Osteoblast (primary cell): Measurements from ENCODE around the gene SEPTIN5. TPM values are rescaled to one million over a fixed set of nuclear protein-coding genes. Genes with fewer than 3 reads are reported as not detected.
A peak's percentile ranks its signal among the peaks of the same experiment; 100 is the strongest.

ENCODE experiments used
- DNase-seq: peaks from one replicate; pipeline ENCODE4 v3.0.0; 2011; ENCODE audit warnings: low spot score, mixed read lengths; ENCODE audit not compliant: insufficient read length; ENCODE audit errors: missing footprints
- H2AFZ ChIP-seq: 2 replicates; pipeline ENCODE4 v1.6.0; 2011; ENCODE audit warnings: mild to moderate bottlenecking, low read length
- H3K27ac ChIP-seq: 2 replicates; pipeline ENCODE4 v1.5.1; 2011; ENCODE audit warnings: mild to moderate bottlenecking, low read depth, low read length, moderate library complexity
- H3K27me3 ChIP-seq: 2 replicates; pipeline ENCODE4 v1.6.0; 2012; ENCODE audit warnings: mild to moderate bottlenecking, control low read depth, inconsistent platforms, low read length, moderate library complexity; ENCODE audit not compliant: insufficient read depth
- H3K36me3 ChIP-seq: 2 replicates; pipeline ENCODE4 v1.5.1; 2011; ENCODE audit warnings: mild to moderate bottlenecking, low read length, control low read depth, moderate library complexity; ENCODE audit not compliant: insufficient read depth
- H3K4me1 ChIP-seq: 2 replicates; pipeline ENCODE4 v1.5.1; 2011; ENCODE audit warnings: mild to moderate bottlenecking, low read length, control low read depth, moderate library complexity; ENCODE audit not compliant: insufficient read depth
- H3K4me2 ChIP-seq: 2 replicates; pipeline ENCODE4 v1.6.0; 2011; ENCODE audit warnings: mild to moderate bottlenecking, low read length; ENCODE audit not compliant: insufficient read depth
- H3K4me3 ChIP-seq: fragments of 200-600 bp; sonication (generic); 3 replicates; pipeline ENCODE4 v1.5.1; 2012; ENCODE audit warnings: mild to moderate bottlenecking, low read length, inconsistent platforms; ENCODE audit not compliant: insufficient read depth
- H3K79me2 ChIP-seq: 2 replicates; pipeline ENCODE4 v1.6.0; 2012; ENCODE audit warnings: mild to moderate bottlenecking, low read length, control low read depth, inconsistent platforms; ENCODE audit not compliant: insufficient read depth
- H3K9me3 ChIP-seq: 2 replicates; pipeline ENCODE4 v1.5.1; 2011; ENCODE audit warnings: low read depth, low read length, control low read depth
- H4K20me1 ChIP-seq: 2 replicates; pipeline ENCODE4 v1.6.0; 2012; ENCODE audit warnings: mild to moderate bottlenecking, low read length, control low read depth; ENCODE audit not compliant: insufficient read depth
- total RNA-seq: library from RNA; depleted of rRNA; stranded (reverse); fragments of >200 nt; gene quantifications from 2 replicates; pipeline ENCODE4 v1.2.3, GENCODE V29; 2012
- TF ChIP-seq, protein P1 (sequence below): IDR thresholded peaks from 2 replicates; pipeline ENCODE4 v1.5.1; 2011; ENCODE audit warnings: mild to moderate bottlenecking, low read depth, low read length, moderate library complexity; ENCODE audit errors: extremely low read depth

Gene SEPTIN5
- total RNA-seq, 1 donor, result 14.5 TPM

DNA sequence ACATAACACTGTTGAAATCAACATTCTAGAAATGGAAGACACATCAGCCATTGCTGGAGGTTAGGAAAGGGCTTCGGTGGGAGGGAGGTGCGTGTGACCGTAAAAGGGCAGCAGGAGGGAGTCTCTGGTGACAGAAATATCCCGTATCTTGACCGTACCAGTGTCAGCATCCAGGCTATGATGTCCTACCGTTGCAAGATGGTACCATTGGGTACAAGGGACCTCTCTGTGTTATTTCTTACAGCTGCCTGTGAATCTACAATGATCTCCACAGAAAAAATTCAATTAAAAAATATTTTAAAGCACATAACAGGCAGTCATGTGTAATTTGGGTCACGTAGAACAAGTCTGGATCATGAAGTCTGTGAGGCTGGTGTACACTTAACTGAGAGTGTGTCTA lies 27.4 kb upstream of the SEPTIN5 start:
- no peaks in the 10 kb centered on the region for H3K36me3 ChIP-seq
- peaks cover 37% of the 10 kb centered on the region for H3K27me3 ChIP-seq
- peaks cover 1% of the 10 kb centered on the region for H3K4me1 ChIP-seq
- H3K79me2 ChIP-seq, result no peaks in the 10 kb centered on the region
- H3K9me3 ChIP-seq, result no peaks in the 10 kb centered on the region
- H2AFZ ChIP-seq, result no peak overlapping the region
- no peak overlapping the region for H3K4me3 ChIP-seq
- DNase-seq, result peak; percentile 65
- no peaks in the 10 kb centered on the region for H4K20me1 ChIP-seq
- H3K27ac ChIP-seq, result no peak overlapping the region
- TF ChIP-seq, protein P1, sequence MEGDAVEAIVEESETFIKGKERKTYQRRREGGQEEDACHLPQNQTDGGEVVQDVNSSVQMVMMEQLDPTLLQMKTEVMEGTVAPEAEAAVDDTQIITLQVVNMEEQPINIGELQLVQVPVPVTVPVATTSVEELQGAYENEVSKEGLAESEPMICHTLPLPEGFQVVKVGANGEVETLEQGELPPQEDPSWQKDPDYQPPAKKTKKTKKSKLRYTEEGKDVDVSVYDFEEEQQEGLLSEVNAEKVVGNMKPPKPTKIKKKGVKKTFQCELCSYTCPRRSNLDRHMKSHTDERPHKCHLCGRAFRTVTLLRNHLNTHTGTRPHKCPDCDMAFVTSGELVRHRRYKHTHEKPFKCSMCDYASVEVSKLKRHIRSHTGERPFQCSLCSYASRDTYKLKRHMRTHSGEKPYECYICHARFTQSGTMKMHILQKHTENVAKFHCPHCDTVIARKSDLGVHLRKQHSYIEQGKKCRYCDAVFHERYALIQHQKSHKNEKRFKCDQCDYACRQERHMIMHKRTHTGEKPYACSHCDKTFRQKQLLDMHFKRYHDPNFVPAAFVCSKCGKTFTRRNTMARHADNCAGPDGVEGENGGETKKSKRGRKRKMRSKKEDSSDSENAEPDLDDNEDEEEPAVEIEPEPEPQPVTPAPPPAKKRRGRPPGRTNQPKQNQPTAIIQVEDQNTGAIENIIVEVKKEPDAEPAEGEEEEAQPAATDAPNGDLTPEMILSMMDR, result no peak
- no peak overlapping the region for H3K4me2 ChIP-seq

DNA sequence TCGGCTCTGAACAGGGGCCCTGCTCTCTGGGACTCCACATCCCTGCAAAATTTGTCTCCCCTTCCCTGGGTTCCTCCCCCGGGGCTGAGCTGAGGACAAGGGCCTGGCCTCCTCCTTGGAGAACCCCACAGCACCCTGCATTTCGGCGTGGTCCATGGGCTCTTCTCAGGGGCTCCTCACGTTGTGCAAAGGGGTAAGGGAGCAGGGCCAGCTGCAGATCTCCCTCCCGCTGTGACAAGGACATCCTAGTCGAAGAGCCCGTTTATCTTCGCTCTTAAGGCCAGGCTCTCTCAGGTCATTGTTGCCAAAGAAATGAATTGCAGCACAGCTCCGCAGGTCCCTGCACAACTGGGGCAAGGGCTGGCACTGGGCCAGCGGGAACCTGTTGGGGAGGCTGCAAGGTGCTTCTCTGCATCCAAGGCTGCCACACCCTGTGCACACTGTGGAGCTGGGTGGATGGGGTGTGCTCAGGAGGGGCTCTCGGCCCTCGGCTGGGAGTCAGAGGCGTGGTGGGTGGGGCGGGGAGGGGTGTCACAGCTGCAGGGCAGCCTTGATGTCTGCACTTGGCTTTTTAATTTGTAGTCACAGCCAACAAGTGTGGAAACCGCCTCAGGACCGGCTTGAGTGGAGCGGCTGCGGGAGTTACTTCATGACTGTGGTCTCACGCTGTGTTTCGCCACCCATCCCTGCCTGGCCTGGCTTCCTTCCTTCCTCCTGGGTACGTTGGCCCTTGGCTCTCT lies 26.6 kb upstream of the SEPTIN5 start:
- no peak overlapping the region for H3K4me3 ChIP-seq
- H3K4me1 ChIP-seq, result peaks cover 4% of the 10 kb centered on the region
- TF ChIP-seq, protein P1, result no peak
- H3K27me3 ChIP-seq, result peaks cover 31% of the 10 kb centered on the region
- peak; percentile 50 for DNase-seq
- H3K4me2 ChIP-seq, result no peak overlapping the region
- H3K27ac ChIP-seq, result no peak overlapping the region
- no peak overlapping the region for H2AFZ ChIP-seq
- no peaks in the 10 kb centered on the region for H3K79me2 ChIP-seq
- H4K20me1 ChIP-seq, result no peaks in the 10 kb centered on the region
- H3K9me3 ChIP-seq, result no peaks in the 10 kb centered on the region
- no peaks in the 10 kb centered on the region for H3K36me3 ChIP-seq

DNA sequence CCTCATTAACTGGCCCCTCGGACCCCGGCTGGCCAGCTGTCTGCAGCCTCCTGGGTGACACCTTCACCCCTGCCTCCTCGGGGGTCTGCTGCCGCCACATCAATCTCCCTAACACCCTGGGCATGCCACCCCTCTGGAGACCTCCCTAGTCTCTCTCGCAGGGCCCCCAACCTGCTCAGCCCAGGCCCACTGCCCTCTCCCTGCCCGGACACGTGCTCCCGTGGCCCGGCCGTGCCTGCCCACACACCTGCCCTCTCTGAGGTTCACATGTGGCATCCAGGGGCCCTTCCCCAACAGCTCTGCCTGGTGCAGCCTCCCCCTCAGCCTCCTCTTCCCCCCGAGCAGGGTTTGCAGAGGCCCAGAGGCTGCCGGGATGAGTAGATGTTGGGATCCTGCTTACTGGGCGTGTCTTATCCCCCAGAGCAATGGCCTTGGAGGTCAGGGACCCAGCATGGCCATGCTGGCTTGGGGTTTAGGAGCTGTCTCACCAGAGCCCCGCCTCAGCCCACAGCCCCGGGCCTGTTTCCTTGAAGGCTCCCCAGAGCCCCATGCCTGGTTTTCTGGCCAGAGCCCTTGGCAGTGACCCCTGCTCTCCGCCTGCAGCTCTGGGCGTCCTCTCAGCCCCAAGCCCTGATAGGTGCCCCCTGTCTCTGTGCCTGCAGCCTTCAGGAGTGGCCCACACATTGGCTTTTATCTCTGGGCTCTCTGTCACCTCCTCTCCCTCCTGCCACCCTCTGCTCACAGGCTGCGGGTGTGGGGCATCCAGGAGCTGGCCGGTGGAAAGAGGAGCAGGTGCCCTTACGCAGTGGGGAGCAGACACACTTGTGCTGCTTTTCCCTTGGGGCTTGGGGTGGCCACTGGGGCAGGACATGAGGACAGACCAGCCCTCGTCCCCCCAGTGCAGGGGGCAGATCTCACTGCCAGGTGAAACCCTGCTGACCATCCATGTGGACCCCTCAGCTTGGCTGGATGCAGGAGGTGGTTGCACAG lies 25.7 kb upstream of the SEPTIN5 start:
- H3K9me3 ChIP-seq, result no peaks in the 10 kb centered on the region
- H3K4me3 ChIP-seq, result no peak overlapping the region
- H3K27me3 ChIP-seq, result peaks cover 27% of the 10 kb centered on the region
- peaks cover 4% of the 10 kb centered on the region for H3K4me1 ChIP-seq
- DNase-seq, result peak; percentile 68
- no peak overlapping the region for H3K27ac ChIP-seq
- H4K20me1 ChIP-seq, result no peaks in the 10 kb centered on the region
- no peak overlapping the region for H2AFZ ChIP-seq
- no peaks in the 10 kb centered on the region for H3K79me2 ChIP-seq
- H3K4me2 ChIP-seq, result no peak overlapping the region
- no peaks in the 10 kb centered on the region for H3K36me3 ChIP-seq
- TF ChIP-seq, protein P1, result no peak

DNA sequence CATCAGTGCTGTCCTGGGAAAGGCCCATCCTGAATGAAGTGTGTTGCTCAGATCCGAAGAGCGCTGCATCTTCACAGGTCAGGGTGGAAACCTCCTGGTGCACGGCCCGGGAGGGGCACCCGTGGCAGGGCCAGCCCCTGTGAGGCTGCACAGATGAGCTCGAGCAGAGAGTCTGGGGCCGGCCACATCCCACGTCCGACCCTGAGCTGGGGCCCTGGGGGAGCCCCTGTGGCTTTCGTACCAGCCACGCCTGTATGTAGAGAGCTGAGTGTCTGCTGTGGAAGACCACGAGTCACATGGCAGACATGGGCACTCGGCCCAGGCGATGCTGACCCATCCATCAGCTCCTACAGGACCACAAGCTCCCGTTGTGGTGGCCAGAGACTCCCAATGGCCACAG lies 24.9 kb upstream of the SEPTIN5 start:
- Histone ChIP-seq H3K79me2 (no peaks in the 10 kb centered on the region), H3K4me1 (peaks cover 4% of the 10 kb centered on the region), H3K36me3 (no peaks in the 10 kb centered on the region), H3K27ac (no peak overlapping the region), H3K27me3 (peaks cover 23% of the 10 kb centered on the region), H4K20me1 (no peaks in the 10 kb centered on the region), H2AFZ (peak overlapping the region; percentile 35), H3K9me3 (no peaks in the 10 kb centered on the region), H3K4me2 (no peak overlapping the region), H3K4me3 (no peak overlapping the region)
- peak; percentile 62 for DNase-seq
- TF ChIP-seq, protein P1, result no peak
